ENCODE data around the gene RASAL1. TPM values are rescaled to one million over a fixed set of nuclear protein-coding genes. Genes with fewer than 3 reads are reported as not detected.

Gene RASAL1
- polyA plus RNA-seq, 3 donors, result not detected

- H2AFZ ChIP-seq (ENCODE audit: insufficient read depth, low read depth, low read length, poor library complexity, severe bottlenecking), result no peak overlapping the region
- peaks cover 38 to 54% (median 45%) of the 10 kb centered on the region in 3 donors for H3K27me3 Mint-ChIP-seq (ENCODE audit: low read depth in 3 of 3)
- H3K4me2 ChIP-seq (replicated peaks; ENCODE audit: extremely low read depth, low read length, poor library complexity, severe bottlenecking), result no peak overlapping the region
- no peak overlapping the region for H3K9ac ChIP-seq (ENCODE audit: insufficient read depth, low read length, poor library complexity, severe bottlenecking)
- no peaks in the 10 kb centered on the region for H3K4me1 ChIP-seq (ENCODE audit: control insufficient read depth in 1 of 2, insufficient read depth in 2 of 2, low read length in 2 of 2)
- TF ChIP-seq, protein P1, sequence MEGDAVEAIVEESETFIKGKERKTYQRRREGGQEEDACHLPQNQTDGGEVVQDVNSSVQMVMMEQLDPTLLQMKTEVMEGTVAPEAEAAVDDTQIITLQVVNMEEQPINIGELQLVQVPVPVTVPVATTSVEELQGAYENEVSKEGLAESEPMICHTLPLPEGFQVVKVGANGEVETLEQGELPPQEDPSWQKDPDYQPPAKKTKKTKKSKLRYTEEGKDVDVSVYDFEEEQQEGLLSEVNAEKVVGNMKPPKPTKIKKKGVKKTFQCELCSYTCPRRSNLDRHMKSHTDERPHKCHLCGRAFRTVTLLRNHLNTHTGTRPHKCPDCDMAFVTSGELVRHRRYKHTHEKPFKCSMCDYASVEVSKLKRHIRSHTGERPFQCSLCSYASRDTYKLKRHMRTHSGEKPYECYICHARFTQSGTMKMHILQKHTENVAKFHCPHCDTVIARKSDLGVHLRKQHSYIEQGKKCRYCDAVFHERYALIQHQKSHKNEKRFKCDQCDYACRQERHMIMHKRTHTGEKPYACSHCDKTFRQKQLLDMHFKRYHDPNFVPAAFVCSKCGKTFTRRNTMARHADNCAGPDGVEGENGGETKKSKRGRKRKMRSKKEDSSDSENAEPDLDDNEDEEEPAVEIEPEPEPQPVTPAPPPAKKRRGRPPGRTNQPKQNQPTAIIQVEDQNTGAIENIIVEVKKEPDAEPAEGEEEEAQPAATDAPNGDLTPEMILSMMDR (IDR thresholded peaks at IDR 0.05), result no peak
- H4K20me1 ChIP-seq (ENCODE audit: insufficient read depth, low read length), result no peaks in the 10 kb centered on the region
- H3K27ac ChIP-seq (ENCODE audit: low read depth in 1 of 2, low read length in 2 of 2), result no peak overlapping the region
- intact Hi-C loops (cut with micrococcal nuclease), result no loop called here
- no peaks in the 10 kb centered on the region for H3K79me2 ChIP-seq (ENCODE audit: insufficient read depth, low read length)
- H3K9me3 Mint-ChIP-seq, result peaks cover 0 to 2% (median 0%) of the 10 kb centered on the region in 7 donors
- no peaks in the 10 kb centered on the region for H3K9me3 ChIP-seq (replicated peaks in 1 of 2; ENCODE audit: control insufficient read depth in 1 of 2, insufficient read depth in 1 of 2, low read length in 2 of 2)
- no peaks in the 10 kb centered on the region for H3K4me1 Mint-ChIP-seq
- DNase-seq, result no peak
- H3K4me3 ChIP-seq (replicated peaks in 1 of 3; ENCODE audit: low read depth in 2 of 3, low read length in 3 of 3), result no peak overlapping the region
- no peak overlapping the region for H3K27ac Mint-ChIP-seq
- 8% methylated on average over 30 of the region's 48 CpGs for WGBS (ENCODE audit: insufficient coverage)
- no peaks in the 10 kb centered on the region for H3K36me3 Mint-ChIP-seq
- peak overlapping the region in 1 of 2 donors; percentile 66 for H3K4me3 Mint-ChIP-seq
- H3K27me3 ChIP-seq (ENCODE audit: control insufficient read depth in 2 of 2, insufficient read depth in 2 of 2, low read length in 2 of 2), result peaks cover 13 to 25% of the 10 kb centered on the region in 2 donors
- H3K36me3 ChIP-seq (replicated peaks in 1 of 2; ENCODE audit: control insufficient read depth in 1 of 2, insufficient read depth in 2 of 2, low read length in 2 of 2), result no peaks in the 10 kb centered on the region
These were observed 57.7 kb downstream of the RASAL1 start for GRCh38 chr12:113077859-113078255.

GRCh38 chr12:113077057-113077858 lies 58.3 kb downstream of the RASAL1 start:
- Mint-ChIP-seq H3K4me1 (no peaks in the 10 kb centered on the region), H3K36me3 (no peaks in the 10 kb centered on the region), H3K27me3 (ENCODE audit: low read depth in 3 of 3) (peaks cover 37 to 52% (median 45%) of the 10 kb centered on the region in 3 donors), H3K27ac (no peak overlapping the region), H3K4me3 (peak overlapping the region in 1 of 2 donors; percentile 47), H3K9me3 (peaks cover 0 to 2% (median 0%) of the 10 kb centered on the region in 7 donors)
- WGBS (ENCODE audit: insufficient coverage), result 17% methylated on average over 68 of the region's 70 CpGs
- no peak overlapping the region for H3K4me3 ChIP-seq (replicated peaks in 1 of 3; ENCODE audit: low read depth in 2 of 3, low read length in 3 of 3)
- H4K20me1 ChIP-seq (ENCODE audit: insufficient read depth, low read length), result no peaks in the 10 kb centered on the region
- H3K9ac ChIP-seq (ENCODE audit: insufficient read depth, low read length, poor library complexity, severe bottlenecking), result no peak overlapping the region
- no peak overlapping the region for H3K27ac ChIP-seq (ENCODE audit: low read depth in 1 of 2, low read length in 2 of 2)
- TF ChIP-seq, protein P1 (IDR thresholded peaks at IDR 0.05), result no peak
- H3K9me3 ChIP-seq (replicated peaks in 1 of 2; ENCODE audit: control insufficient read depth in 1 of 2, insufficient read depth in 1 of 2, low read length in 2 of 2), result no peaks in the 10 kb centered on the region
- H3K27me3 ChIP-seq (ENCODE audit: control insufficient read depth in 2 of 2, insufficient read depth in 2 of 2, low read length in 2 of 2), result peaks cover 13 to 25% of the 10 kb centered on the region in 2 donors
- intact Hi-C loops (cut with micrococcal nuclease), result no loop called here
- no peak overlapping the region for H3K4me2 ChIP-seq (replicated peaks; ENCODE audit: extremely low read depth, low read length, poor library complexity, severe bottlenecking)
- H3K36me3 ChIP-seq (replicated peaks in 1 of 2; ENCODE audit: control insufficient read depth in 1 of 2, insufficient read depth in 2 of 2, low read length in 2 of 2), result no peaks in the 10 kb centered on the region
- no peak for DNase-seq
- H2AFZ ChIP-seq (ENCODE audit: insufficient read depth, low read depth, low read length, poor library complexity, severe bottlenecking), result no peak overlapping the region
- H3K4me1 ChIP-seq (ENCODE audit: control insufficient read depth in 1 of 2, insufficient read depth in 2 of 2, low read length in 2 of 2), result no peaks in the 10 kb centered on the region
- H3K79me2 ChIP-seq (ENCODE audit: insufficient read depth, low read length), result no peaks in the 10 kb centered on the region
